Epidermal melanocyte (primary cell): ENCODE data around the gene PALD1.
A peak's percentile ranks its signal among the peaks of the same experiment; 100 is the strongest.

Source experiments
- DNase-seq: peaks from one replicate; pipeline ENCODE4 v3.0.0; 2011; ENCODE audit warnings: low spot score; ENCODE audit not compliant: insufficient read length

PALD1 gene

DNA sequence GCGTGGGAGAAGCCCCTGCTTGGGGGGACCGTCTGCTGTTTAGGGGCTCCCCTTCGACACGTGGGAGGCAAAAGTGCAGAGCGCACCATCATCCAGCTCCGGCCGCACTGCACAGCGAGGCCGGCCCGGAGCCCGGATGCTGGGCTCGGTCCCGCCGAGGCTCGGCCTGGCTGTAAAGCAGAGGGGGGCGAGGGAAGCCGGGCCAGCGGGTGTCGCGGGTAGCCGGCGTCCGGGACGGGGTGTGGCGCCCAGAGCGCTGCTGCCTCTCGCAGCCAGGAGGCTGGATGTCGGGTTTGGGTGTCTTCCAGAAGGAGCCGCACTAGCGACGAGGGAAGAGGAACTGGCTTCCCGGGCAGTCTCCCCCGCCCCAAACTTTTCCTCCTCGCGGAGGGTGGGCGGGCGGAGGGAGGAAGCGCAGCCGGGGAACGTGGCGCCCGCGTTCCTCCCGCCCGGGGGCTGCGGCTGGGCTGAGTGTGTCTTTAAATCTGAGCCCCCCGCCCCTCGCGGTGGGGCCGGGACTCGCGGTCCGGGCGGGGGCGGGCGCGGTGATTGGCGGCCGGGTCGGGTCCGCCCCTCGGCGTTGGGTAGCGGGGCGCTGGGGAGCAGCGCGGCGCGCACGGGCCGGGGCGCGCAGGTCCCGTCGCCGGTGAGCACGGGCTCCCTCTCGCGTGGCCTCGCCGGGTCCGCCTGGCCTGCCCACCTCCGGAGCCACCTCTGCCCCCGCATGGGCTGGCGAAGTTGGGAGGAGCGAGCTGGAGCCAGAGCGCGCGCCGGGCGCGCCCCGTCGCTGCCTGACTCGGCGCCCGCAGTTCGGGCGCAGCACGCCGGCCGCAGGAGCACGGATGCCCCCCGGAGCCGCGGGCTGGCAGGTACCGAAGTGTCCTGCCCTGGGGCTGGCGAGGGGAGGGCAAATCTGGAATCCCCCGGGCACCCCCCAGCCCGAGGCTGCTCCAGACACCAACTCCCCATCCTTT, at the start of gene PALD1:
Gene PALD1, plus strand, starts transcription at position 577 of the 974 bp plus-strand sequence. CDS start 47,185 bp downstream, outside the sequence.
- no peak for DNase-seq

GRCh38 chr10:70430493-70431445, 47.8 kb upstream of the PALD1 start:
- DNase-seq: no peak

DNA sequence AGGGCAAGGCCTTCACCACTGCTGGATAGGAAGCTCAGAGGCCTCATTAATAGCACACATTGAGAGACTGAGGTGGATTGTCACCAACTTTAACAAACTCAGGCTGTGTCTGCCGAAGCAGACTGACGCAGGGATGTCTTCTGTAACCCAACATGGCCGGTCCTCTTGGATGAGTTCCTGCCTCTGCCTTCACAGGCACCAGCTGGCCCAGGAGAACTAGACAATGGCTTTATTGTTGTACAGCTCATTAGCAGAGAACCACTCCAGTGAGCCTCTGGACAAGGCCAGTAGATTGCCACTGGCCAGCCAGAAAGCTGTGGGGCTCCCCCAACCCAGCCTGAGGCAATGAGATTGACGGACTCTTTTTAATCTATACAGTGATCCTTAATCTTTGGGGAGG, 46.5 kb upstream of the PALD1 start:
- peak; percentile 65 for DNase-seq

GRCh38 chr10:70432561-70433263, 45.9 kb upstream of the PALD1 start:
- DNase-seq: no peak

- no peak for DNase-seq
Measured at GRCh38 chr10:70433581-70434280, 44.8 kb upstream of the PALD1 start.

GRCh38 chr10:70435241-70436085, 43.1 kb upstream of the PALD1 start:
- DNase-seq: no peak

GRCh38 chr10:70437721-70438120, 40.8 kb upstream of the PALD1 start:
- no peak for DNase-seq

DNA sequence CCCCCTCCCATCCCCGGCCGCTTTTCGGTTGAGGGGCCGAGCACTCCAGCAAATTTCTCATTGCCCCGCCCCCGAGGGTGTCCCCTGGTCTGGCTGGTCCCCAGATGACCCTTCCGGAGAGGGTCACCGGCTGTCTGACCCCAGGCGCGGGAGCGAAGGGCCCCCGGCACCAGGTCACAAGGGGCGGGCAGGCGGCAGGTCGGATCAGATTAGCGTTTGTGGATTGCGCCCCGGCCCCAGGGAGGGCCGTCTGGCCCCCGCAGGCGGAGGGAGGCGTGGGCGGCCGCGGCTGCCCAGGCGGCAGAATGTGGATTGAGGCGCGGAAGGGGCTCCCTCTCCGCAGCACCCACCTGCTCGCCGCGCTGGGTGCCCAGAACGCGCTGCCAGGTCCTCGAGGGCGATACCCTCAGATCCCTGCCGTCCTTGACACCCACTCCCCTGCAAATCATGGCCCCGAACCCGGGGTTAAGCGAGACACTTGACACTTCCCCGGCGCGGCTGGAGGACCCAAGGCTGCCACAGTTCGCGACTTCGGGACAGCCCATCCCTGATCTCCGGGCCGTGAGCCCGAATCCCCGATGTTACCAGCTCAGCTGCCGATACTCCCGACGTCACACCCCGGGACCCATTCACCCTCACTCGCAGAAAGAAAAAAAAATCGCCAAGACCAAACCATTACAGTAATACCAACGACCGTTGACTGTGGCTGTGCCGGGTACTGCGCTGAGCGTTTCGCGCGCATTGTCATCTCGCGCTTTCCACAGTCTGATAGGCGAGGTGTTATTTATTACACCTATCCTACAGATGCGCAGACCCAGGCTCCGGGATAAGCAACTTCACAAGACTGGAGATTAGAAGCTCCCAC, 38.0 kb upstream of the PALD1 start:
- no peak for DNase-seq

GRCh38 chr10:70441161-70441894, 37.2 kb upstream of the PALD1 start, which contains the start of gene NODAL:
TSS of gene NODAL (minus strand) at chr10:70441681. CDS start at chr10:70441667, 14 bp downstream.
- DNase-seq: no peak

DNA sequence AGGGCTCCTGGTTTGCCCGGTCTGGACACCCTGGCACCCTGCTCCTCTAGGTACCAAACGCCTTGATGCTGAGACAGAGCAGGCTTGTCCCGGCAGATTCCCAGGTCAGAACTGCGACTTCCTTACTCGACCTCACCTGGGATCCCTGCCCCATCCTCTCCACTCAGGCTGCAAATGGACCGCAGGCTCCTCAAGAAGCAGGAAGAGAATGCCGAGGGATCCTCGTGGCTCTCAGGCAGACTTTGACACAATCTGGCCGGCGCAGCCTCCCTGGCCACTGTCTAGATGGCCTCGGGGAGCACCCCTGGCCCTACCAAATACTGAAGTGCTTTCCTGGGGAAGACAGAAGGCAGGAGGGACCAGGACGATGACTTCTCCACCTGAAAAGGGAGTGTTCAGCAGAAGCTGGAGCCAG, 36.7 kb upstream of the PALD1 start:
- DNase-seq: no peak

- no peak for DNase-seq
Measured at GRCh38 chr10:70442332-70442988, 36.1 kb upstream of the PALD1 start.

GRCh38 chr10:70444744-70445143, 33.8 kb upstream of the PALD1 start:
- DNase-seq: no peak

DNA sequence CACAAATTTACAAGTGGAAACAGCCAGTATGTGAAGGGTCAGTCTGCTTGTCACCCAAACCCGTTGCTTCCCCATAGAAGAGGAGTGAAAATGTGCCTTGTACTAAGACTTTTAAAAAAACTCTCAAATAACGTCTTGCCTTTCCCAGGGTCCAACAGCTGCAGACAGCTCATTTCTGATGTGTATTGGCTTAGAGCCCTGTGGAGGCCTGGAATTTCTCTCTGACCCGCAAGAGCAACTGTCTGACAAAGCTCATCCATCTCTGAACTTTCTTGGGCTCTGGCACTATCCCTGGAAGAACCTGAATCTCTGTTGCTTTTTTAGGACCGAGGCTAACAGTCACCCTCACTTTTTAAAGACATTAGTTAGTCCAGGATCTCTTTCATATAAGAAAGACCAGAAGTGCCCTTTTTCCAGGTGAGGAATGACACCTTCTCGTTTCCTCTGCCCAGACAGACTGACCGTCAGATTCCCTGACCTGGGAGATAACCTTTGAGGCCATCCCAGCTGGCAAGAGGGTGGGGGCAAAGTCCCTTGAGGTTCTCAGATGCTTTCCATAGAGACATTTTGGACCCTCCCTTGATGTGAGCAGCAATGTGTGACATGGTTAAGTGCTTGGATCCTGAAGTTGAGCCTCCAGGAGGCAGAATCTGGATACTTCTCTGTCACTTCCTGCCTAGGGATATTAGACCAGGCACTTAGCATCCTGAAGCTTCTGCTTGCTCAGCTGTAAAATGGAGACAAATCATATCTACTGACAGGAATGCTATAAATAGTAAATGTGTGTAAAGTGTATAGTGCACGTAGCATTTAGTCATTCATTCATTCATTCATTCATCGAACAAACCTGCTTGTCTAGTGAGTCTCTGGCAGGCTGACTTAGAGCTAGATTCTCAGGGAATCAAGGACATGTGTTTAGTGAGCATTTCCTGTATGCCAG, 32.6 kb upstream of the PALD1 start:
- no peak for DNase-seq

DNA sequence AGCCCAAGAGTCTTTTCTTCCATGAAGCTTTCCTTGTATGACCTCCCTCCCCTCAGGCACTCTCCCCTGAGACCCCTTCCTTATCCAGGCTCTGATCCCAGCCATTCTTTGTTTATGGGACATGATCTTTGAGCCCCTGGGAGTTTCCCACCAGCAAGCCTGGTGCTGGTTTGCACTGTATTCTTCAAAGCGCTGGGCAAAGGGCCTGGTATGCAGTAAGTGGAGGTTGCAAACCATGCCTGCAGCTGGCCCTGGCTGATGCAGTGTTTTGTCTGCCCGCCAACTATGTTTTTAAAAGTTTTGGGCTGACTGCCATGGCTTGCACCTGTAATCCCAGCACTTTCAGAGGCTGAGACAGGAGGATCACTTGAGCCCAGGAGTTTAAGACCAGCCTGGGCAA, 30.3 kb upstream of the PALD1 start:
- no peak for DNase-seq

- DNase-seq: no peak
Measured at GRCh38 chr10:70455213-70455630, 23.3 kb upstream of the PALD1 start.

DNA sequence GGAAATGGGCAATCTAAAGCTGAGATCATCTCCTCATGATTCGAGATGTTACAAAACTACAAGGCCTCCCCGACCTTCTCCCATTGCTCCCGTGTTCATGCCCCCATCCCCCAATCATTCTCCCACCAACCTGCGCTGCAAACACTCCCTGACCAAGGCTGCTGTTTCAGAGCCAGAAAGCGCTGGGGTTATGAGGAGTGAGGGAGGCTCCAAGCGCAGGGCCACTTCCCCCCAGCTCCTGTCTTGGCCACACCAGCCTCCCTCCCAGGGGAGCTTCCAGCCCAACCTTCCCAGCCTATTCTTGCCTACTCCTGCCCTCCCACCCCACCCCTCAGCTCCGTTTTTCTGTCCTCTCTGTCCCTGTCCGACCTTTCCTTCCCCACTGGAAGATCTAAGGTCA, 22.4 kb upstream of the PALD1 start:
- no peak for DNase-seq
